ENCODE results near the gene EPS8L3. TPM values are rescaled to one million over a fixed set of nuclear protein-coding genes. Genes with fewer than 3 reads are reported as not detected.
"Not testable (repeated sequence)": the region's sequence is repeated elsewhere in the genome, so short reads cannot be mapped to it uniquely, and the experiment has no call there.

The EPS8L3 gene
- total and polyA plus RNA-seq, 9 of the 15 experiments (the other 6 are each of a cell fraction or from before 2014, with no cell fraction given), result 0.09 to 0.42 (median 0.14) TPM; not detected in 5

- H2AFZ ChIP-seq (ENCODE audit: low read depth, low read length); FAIRE-seq; H3K36me3 ChIP-seq (ENCODE audit: control insufficient read depth, insufficient read depth, low read length); H4K20me1 ChIP-seq (replicated peaks; ENCODE audit: control insufficient read depth, insufficient read depth, low read length); CTCF ChIA-PET (ENCODE audit: low intra/inter-chr PET ratio); H3K4me1 ChIP-seq (replicated peaks in 1 of 2; ENCODE audit: control insufficient read depth in 2 of 2, insufficient read depth in 2 of 2, low read length in 2 of 2); H3K27ac ChIP-seq (ENCODE audit: extremely low read depth, low read depth, low read length); in situ Hi-C loops (cut with MboI); ATAC-seq; H3K27me3 ChIP-seq (ENCODE audit: control insufficient read depth in 2 of 2, insufficient read depth in 2 of 2, low read length in 2 of 2); H3K9me3 ChIP-seq (replicated peaks; ENCODE audit: control insufficient read depth, insufficient read depth, low read depth, low read length); BruUV-seq (replicated peaks); H3K9ac ChIP-seq (ENCODE audit: insufficient read depth in 1 of 2, low read depth in 2 of 2, low read length in 2 of 2); H3K4me2 ChIP-seq (ENCODE audit: insufficient read depth, low read length); H3K9me1 ChIP-seq (ENCODE audit: control insufficient read depth, insufficient read depth, low read length); H3K4me3 ChIP-seq; H3K79me2 ChIP-seq (ENCODE audit: control insufficient read depth, insufficient read depth, low read length): not testable (repeated sequence)
- peak; percentile 90 for TF ChIP-seq ZNF445 (CRISPR knock-in tag; IDR thresholded peaks at IDR 0.05; ENCODE audit: low read depth)
- 0 out of 2 replicates have a peak, but pooled peaks have one; percentile 49 for TF ChIP-seq CBX1 (IDR thresholded peaks at IDR 0.05; ENCODE audit: low read depth)
- TF ChIP-seq TRIM28 (IDR thresholded peaks at IDR 0.05), result peak; percentile 90
- peak; percentile 91 for TF ChIP-seq CBX5 (IDR thresholded peaks at IDR 0.05; ENCODE audit: borderline replicate concordance, low read depth)
- peak; percentile 28 to 42; a peak in 1 of 4 replicates for TF ChIP-seq TRIM24 (IDR thresholded peaks at IDR 0.05)
- TF ChIP-seq CBX3 (IDR thresholded peaks at IDR 0.05; ENCODE audit: borderline replicate concordance in 1 of 2, low read length in 2 of 2), result peak in 1 of 2 experiments; percentile 71; a peak in 1 of 3 replicates
- 0 out of 4 replicates have a peak, but pooled peaks of 1 of the 2 experiments have one; percentile 6 for TF ChIP-seq KDM1A (IDR thresholded peaks at IDR 0.05)
- POLR2A ChIA-PET, result interaction anchor here (0.6 kb wide), 1 partner anchor 295 kb away, joined by 3 read pairs; no protein-coding TSS in a partner anchor
- 70% methylated on average over 4 of the region's 4 CpGs for WGBS (ENCODE audit: insufficient coverage, low coverage, missing lambda C conversion rate)
- peak in 1 of 4 experiments; percentile 1 for DNase-seq (ENCODE audit: extremely low read depth in 1 of 4, low spot score in 3 of 4)
- intact Hi-C loops (cut with micrococcal nuclease), result loop anchor here (5.0 kb wide), 1 partner anchor 37 kb away; no protein-coding TSS in a partner anchor
Observed at GRCh38 chr1:109708949-109709348, 54.8 kb downstream of the EPS8L3 start.
